H1 (cell line): ENCODE data around the gene CHRM1. TPM values are rescaled to one million over a fixed set of nuclear protein-coding genes. Genes with fewer than 3 reads are reported as not detected.

Source experiments
- CTCF ChIA-PET: fragments of 300-600 bp; sonication (Branson Sonifier 250); formaldehyde crosslinking; loops from one replicate; lab custom pipeline; 2021; ENCODE audit not compliant: partially characterized antibody; lab: Charles Lee
- POLR2A ChIA-PET: fragments of 300-600 bp; sonication (Branson Sonifier 250); formaldehyde crosslinking; loops from one replicate; lab custom pipeline; 2021; ENCODE audit warnings: inconsistent platforms; ENCODE audit not compliant: partially characterized antibody; lab: Charles Lee
- DNase-seq, 2 experiments: peaks; one replicate each; pipeline versions ENCODE4 v3.0.0 to v3.0.0-alpha.2; 2010 to 2022; ENCODE audit warnings: low spot score in 2 of 2, low read depth in 1 of 2, mixed read lengths in 1 of 2
- FAIRE-seq: peaks from 2 replicates; lab custom pipeline; 2011; peaks lifted over from hg19 to GRCh38; lab: Jason Lieb, UNC
- H2AFZ ChIP-seq: 2 replicates; pipeline ENCODE4 v1.8.1; 2012; ENCODE audit warnings: low read length, inconsistent platforms
- H2AK5ac ChIP-seq: 2 replicates; pipeline ENCODE4 v1.6.1; 2013; ENCODE audit warnings: low read depth, low read length
- H2BK120ac ChIP-seq: replicated peaks from 2 replicates; pipeline ENCODE3; 2013; ENCODE audit warnings: low read depth, low read length, inconsistent platforms
- H2BK12ac ChIP-seq: 2 replicates; pipeline ENCODE4 v1.6.1; 2013; ENCODE audit warnings: low read depth, low read length
- H2BK15ac ChIP-seq: 2 replicates; pipeline ENCODE4 v1.6.1; 2013; ENCODE audit warnings: low read length
- H2BK20ac ChIP-seq: 2 replicates; pipeline ENCODE4 v1.6.1; 2013; ENCODE audit warnings: low read length
- H2BK5ac ChIP-seq: 2 replicates; pipeline ENCODE4 v1.6.1; 2013; ENCODE audit warnings: low read depth, low read length
- H3K14ac ChIP-seq: 2 replicates; pipeline ENCODE4 v1.6.1; 2013; ENCODE audit warnings: inconsistent platforms; ENCODE audit not compliant: insufficient read length
- H3K18ac ChIP-seq: 2 replicates; pipeline ENCODE4 v1.6.1; 2013; ENCODE audit warnings: low read length; ENCODE audit errors: extremely low read depth
- H3K23ac ChIP-seq: 2 replicates; pipeline ENCODE4 v1.6.1; 2013; ENCODE audit warnings: inconsistent platforms; ENCODE audit not compliant: insufficient read length
- H3K23me2 ChIP-seq: 2 replicates; pipeline ENCODE4 v1.6.1; 2013; ENCODE audit warnings: low read depth, low read length
- H3K27ac ChIP-seq: 2 replicates; pipeline ENCODE4 v1.6.1; 2011; ENCODE audit warnings: low read depth, low read length, inconsistent platforms
- H3K27me3 ChIP-seq, 4 experiments: replicated peaks in 1 of 4; 1 replicate in 1 of 4; 2 replicates in 3 of 4; pipeline versions ENCODE4 v1.6.1 to v1.8.1; 2011 to 2013; ENCODE audit warnings: low read length in 3 of 4, mild to moderate bottlenecking in 3 of 4, inconsistent platforms in 2 of 4, mixed read lengths in 2 of 4, moderate library complexity in 1 of 4; ENCODE audit not compliant: control insufficient read depth in 3 of 4, insufficient read depth in 3 of 4; ENCODE audit errors: extremely low read depth in 1 of 4
- H3K36me3 ChIP-seq, 4 experiments: 2 replicates each; pipeline versions ENCODE4 v1.6.1 to v1.8.1; 2011 to 2013; ENCODE audit warnings: mild to moderate bottlenecking in 4 of 4, low read length in 3 of 4, moderate library complexity in 2 of 4, control low read depth in 1 of 4, inconsistent platforms in 1 of 4; ENCODE audit not compliant: insufficient read depth in 4 of 4, control insufficient read depth in 2 of 4
- H3K4ac ChIP-seq: replicated peaks from 2 replicates; pipeline ENCODE3; 2013; ENCODE audit warnings: low read length, low read depth, mixed read lengths, inconsistent platforms; ENCODE audit not compliant: insufficient read length
- H3K4me1 ChIP-seq, 4 experiments: replicated peaks in 1 of 4; 1 replicate in 1 of 4; 2 replicates in 3 of 4; pipeline versions ENCODE4 v1.6.1 to v1.8.1; 2011 to 2013; ENCODE audit warnings: low read length in 3 of 4, inconsistent platforms in 2 of 4, mixed read lengths in 1 of 4; ENCODE audit not compliant: insufficient read depth in 4 of 4, control insufficient read depth in 3 of 4
- H3K4me2 ChIP-seq, 2 experiments: 2 replicates each; pipeline versions ENCODE4 v1.6.1 to v1.8.1; 2011 to 2013; ENCODE audit warnings: low read depth in 2 of 2, low read length in 2 of 2, control low read depth in 1 of 2, inconsistent platforms in 1 of 2, mild to moderate bottlenecking in 1 of 2; ENCODE audit not compliant: insufficient read depth in 1 of 2
- H3K4me3 ChIP-seq, 4 experiments: fragments of 200-600, 300-600 bp in 1 of 4; sonication (generic), shearing (Covaris generic), sonication (Bioruptor Twin) in 1 of 4; 2 replicates each; pipeline versions ENCODE4 v1.5.1 to v1.8.1; 2011 to 2016; ENCODE audit warnings: low read length in 4 of 4, low read depth in 3 of 4, control low read depth in 2 of 4, inconsistent platforms in 2 of 4, mild to moderate bottlenecking in 2 of 4, mixed read lengths in 1 of 4, moderate library complexity in 1 of 4; ENCODE audit not compliant: insufficient read depth in 2 of 4; ENCODE audit errors: extremely low read depth in 1 of 4
- H3K56ac ChIP-seq: replicated peaks from 2 replicates; pipeline ENCODE3; 2013; ENCODE audit warnings: low read depth, mild to moderate bottlenecking, mixed read lengths, low read length, inconsistent platforms; ENCODE audit not compliant: insufficient read length
- H3K79me1 ChIP-seq: 2 replicates; pipeline ENCODE4 v1.6.1; 2013; ENCODE audit warnings: low read depth, low read length, control low read depth
- H3K79me2 ChIP-seq, 2 experiments: 2 replicates each; pipeline versions ENCODE4 v1.6.1 to v1.8.1; 2012 to 2013; ENCODE audit warnings: low read length in 2 of 2, mild to moderate bottlenecking in 2 of 2, inconsistent platforms in 1 of 2; ENCODE audit not compliant: insufficient read depth in 2 of 2, control insufficient read depth in 1 of 2
- H3K9ac ChIP-seq, 4 experiments: replicated peaks in 1 of 4; 1 replicate in 1 of 4; 2 replicates in 3 of 4; pipeline versions ENCODE4 v1.6.1 to v1.8.1; 2011 to 2013; ENCODE audit warnings: low read depth in 3 of 4, low read length in 3 of 4, control low read depth in 2 of 4, mild to moderate bottlenecking in 2 of 4, moderate library complexity in 2 of 4, inconsistent platforms in 1 of 4; ENCODE audit errors: extremely low read depth in 1 of 4
- H3K9me3 ChIP-seq, 2 experiments: 2 replicates each; pipeline versions ENCODE4 v1.6.1 to v1.8.1; 2012 to 2013; ENCODE audit warnings: mild to moderate bottlenecking in 2 of 2, moderate library complexity in 2 of 2, control low read depth in 1 of 2, inconsistent platforms in 1 of 2, low read depth in 1 of 2, low read length in 1 of 2, mixed read lengths in 1 of 2; ENCODE audit not compliant: insufficient read depth in 2 of 2
- H4K20me1 ChIP-seq, 2 experiments: replicated peaks in 1 of 2; 2 replicates each; pipeline versions ENCODE3 to v1.8.1; 2011 to 2013; ENCODE audit warnings: inconsistent platforms in 2 of 2, low read length in 2 of 2, mild to moderate bottlenecking in 1 of 2; ENCODE audit not compliant: insufficient read depth in 2 of 2, control insufficient read depth in 1 of 2
- H4K5ac ChIP-seq: 2 replicates; pipeline ENCODE4 v1.6.1; 2013; ENCODE audit warnings: low read length, low read depth, mixed read lengths, inconsistent platforms; ENCODE audit not compliant: insufficient read length
- H4K8ac ChIP-seq: 2 replicates; pipeline ENCODE4 v1.8.0; 2013; ENCODE audit warnings: mild to moderate bottlenecking, moderate library complexity, low read length, inconsistent platforms; ENCODE audit not compliant: insufficient read depth; ENCODE audit errors: extremely low read depth
- H4K91ac ChIP-seq: replicated peaks from 2 replicates; pipeline ENCODE3; 2013; ENCODE audit warnings: low read length, mixed read lengths, inconsistent platforms; ENCODE audit not compliant: insufficient read length
- BCL11A ChIP-seq, 2 experiments: IDR thresholded peaks; one replicate each; pipeline ENCODE4 v1.6.1; 2011; ENCODE audit warnings: low read depth in 2 of 2, low read length in 2 of 2, mild to moderate bottlenecking in 2 of 2
- EGR1 ChIP-seq: IDR thresholded peaks from 2 replicates; pipeline ENCODE4 v1.6.1; 2011; ENCODE audit warnings: low read depth, low read length, borderline replicate concordance
- KDM5A ChIP-seq: fragments of 200-600 bp; IDR thresholded peaks from 2 replicates; pipeline ENCODE4 v1.7.1; 2012; ENCODE audit warnings: mild to moderate bottlenecking, low read length, inconsistent platforms, mixed read lengths
- NRF1 ChIP-seq: IDR thresholded peaks from 2 replicates; pipeline ENCODE4 v1.6.1; 2011; ENCODE audit warnings: mild to moderate bottlenecking, low read depth, low read length, improper control_type of control experiment
- SIN3A ChIP-seq, 2 experiments: IDR thresholded peaks in 1 of 2; conservative IDR thresholded peaks in 1 of 2; 2 replicates each; pipeline ENCODE4 v1.6.1; 2011 to 2012; ENCODE audit warnings: low read length in 2 of 2, improper control_type of control experiment in 1 of 2, low read depth in 1 of 2, mild to moderate bottlenecking in 1 of 2
- SIRT6 ChIP-seq: IDR thresholded peaks from one replicate; pipeline ENCODE4 v1.7.1; 2012; ENCODE audit warnings: low read length, inconsistent platforms
- WGBS, 2 experiments: shearing (Covaris generic) in 1 of 2; methylation state at CpG; one replicate each; pipeline versions ENCODE4 v1.1.6 to v1.1.7; 2013 to 2015; ENCODE audit warnings: low lambda C conversion rate in 2 of 2, mixed read lengths in 2 of 2, inconsistent platforms in 1 of 2, low coverage in 1 of 2, missing lambda C conversion rate in 1 of 2; ENCODE audit not compliant: insufficient replicate concordance in 2 of 2, insufficient coverage in 1 of 2, insufficient read length in 1 of 2; ENCODE audit errors: extremely low coverage in 1 of 2, missing lambda C conversion rate in 1 of 2; 5-methylcytosine and 5-hydroxymethylcytosine counted together
- polyA plus RNA-seq, 7 experiments: library from polyadenylated mRNA; depleted of rRNA in 3 of 7; stranded (reverse) in 5 of 7; unstranded in 2 of 7; fragments of >200 nt in 5 of 7; fragments of 200-250 nt in 2 of 7; gene quantifications; 1 replicate in 5 of 7; 2 replicates in 1 of 7; 4 replicates in 1 of 7; pipeline versions ENCODE4 v1.2.1 to v1.2.3, GENCODE V29; 2011 to 2013; ENCODE audit warnings: missing spikeins in 2 of 7, mixed read lengths in 2 of 7
- total RNA-seq: library from RNA; stranded (reverse); fragmentation: NEBNext Ultra II Directional; extraction: Animal tissue kit (Norgen Biotek cat#: 25700); gene quantifications from 2 replicates; pipeline ENCODE4 v1.2.1, GENCODE V29; 2021

The CHRM1 gene
- total and polyA plus RNA-seq, 2 of the 8 experiments (the other 6 are each of a cell fraction or from before 2014, with no cell fraction given) = 0.08 TPM; not detected in 1

DNA sequence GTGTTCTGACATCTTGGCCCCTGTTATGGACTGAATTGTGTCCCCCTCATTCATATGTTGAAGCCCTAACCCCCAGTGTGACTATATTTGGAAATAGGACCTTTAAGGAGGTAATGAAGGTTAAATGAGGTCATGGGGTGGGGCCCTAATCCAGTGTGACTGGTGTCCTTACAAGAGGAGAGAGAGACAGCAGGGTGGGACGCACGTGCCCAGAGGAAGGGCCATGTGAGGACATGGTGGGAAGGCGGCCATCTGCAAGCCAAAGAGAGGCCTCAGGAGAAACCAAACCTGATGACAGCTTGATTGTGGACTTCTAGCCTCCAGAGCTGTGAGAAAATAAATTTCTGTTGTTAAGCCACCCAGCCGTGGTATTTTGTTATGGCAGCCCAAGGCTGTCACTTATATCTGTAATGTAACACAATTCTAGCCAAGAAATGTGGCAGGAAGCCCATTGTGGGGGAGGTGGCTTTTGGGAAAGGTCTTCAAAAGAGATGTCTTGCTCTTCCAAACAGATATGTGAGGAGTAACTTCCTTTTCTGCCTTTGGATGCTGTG lies 39.9 kb upstream of the CHRM1 start:
- no peak overlapping the region for H3K9ac ChIP-seq
- no peak overlapping the region for H4K5ac ChIP-seq
- H3K36me3 ChIP-seq = no peaks in the 10 kb centered on the region
- no peak overlapping the region for H2BK5ac ChIP-seq
- no peak overlapping the region for H2AFZ ChIP-seq
- H2BK20ac ChIP-seq = no peak overlapping the region
- H3K4me2 ChIP-seq = no peak overlapping the region
- H3K56ac ChIP-seq = no peak overlapping the region
- no peak for DNase-seq
- POLR2A ChIA-PET = no interaction called here
- no peaks in the 10 kb centered on the region for H3K79me1 ChIP-seq
- H2BK15ac ChIP-seq = no peak overlapping the region
- 82% methylated on average over 4 of the region's 4 CpGs; no CpG with 5 or more reads in 1 of the 2 experiments for WGBS, 2 experiments
- H4K8ac ChIP-seq = no peak overlapping the region
- H3K23me2 ChIP-seq = no peaks in the 10 kb centered on the region
- H3K79me2 ChIP-seq = no peaks in the 10 kb centered on the region
- H4K91ac ChIP-seq = no peak overlapping the region
- no peak overlapping the region for H3K14ac ChIP-seq
- H3K27me3 ChIP-seq = no peaks in the 10 kb centered on the region
- H3K9me3 ChIP-seq = no peaks in the 10 kb centered on the region
- TF ChIP-seq SIRT6 (no peak), KDM5A (no peak), NRF1 (no peak), SIN3A (conservative IDR thresholded peaks at IDR 0.05 in 1 of 2, IDR thresholded peaks at IDR 0.05 in 1 of 2; ENCODE audit: low read depth in 1 of 2, low read length in 2 of 2) (no peak), EGR1 (no peak), BCL11A (IDR thresholded peaks at IDR 0.05; ENCODE audit: low read depth in 2 of 2, low read length in 2 of 2) (no peak)
- TF ChIP-seq, all 59 proteins: peak for 0
- FAIRE-seq = no peak
- Histone ChIP-seq H2BK12ac (no peak overlapping the region), H4K20me1 (no peaks in the 10 kb centered on the region), H2BK120ac (no peak overlapping the region), H3K18ac (no peak overlapping the region), H2AK5ac (no peak overlapping the region), H3K4ac (no peak overlapping the region), H3K27ac (no peak overlapping the region), H3K4me3 (no peak overlapping the region), H3K4me1 (0 out of 7 replicates have a peak, but pooled peaks cover 0 to 3% (median 0%) of the 10 kb centered on the region in 4 experiments), H3K23ac (no peak overlapping the region)
- CTCF ChIA-PET = interaction anchor here (1.3 to 2.9 kb wide), 4 partner anchors 14 to 63 kb away, joined by 3 to 18 read pairs (median 12); no protein-coding TSS in a partner anchor
